Activated CD8-positive, alpha-beta T cell treated with anti-CD3 and anti-CD28 coated beads, Interleukin-2, amount 10 ng/mL, durations not matched to agents 7 days and 5 days (primary cell): ENCODE measurements around the gene PLBD1. TPM values are rescaled to one million over a fixed set of nuclear protein-coding genes. Genes with fewer than 3 reads are reported as not detected.

ENCODE experiments used
- ATAC-seq: fragments of 150-1000 bp; cut with Tn5 transposase; one replicate; pipeline ENCODE4 v1.10.0; 2021; ENCODE audit warnings: moderate library complexity
- CTCF ChIA-PET: fragments of 350-600 bp; sonication (Branson Sonifier 250); formaldehyde crosslinking; loops from one replicate; lab custom pipeline; 2021; ENCODE audit warnings: antibody characterized with exemption; lab: Charles Lee
- POLR2A ChIA-PET: fragments of 350-600 bp; sonication (Branson Sonifier 250); formaldehyde crosslinking; loops from one replicate; lab custom pipeline; 2021; ENCODE audit warnings: antibody characterized with exemption; lab: Charles Lee
- DNase-seq: peaks from one replicate; pipeline ENCODE4 v3.0.0-alpha.2; 2020
- H3K27ac Mint-ChIP-seq: one replicate; pipeline ENCODE4 v1.8.0; 2021; ENCODE audit warnings: mild to moderate bottlenecking, mixed read lengths
- H3K27me3 Mint-ChIP-seq: one replicate; pipeline ENCODE4 v1.8.0; 2021; ENCODE audit warnings: low read depth, mixed read lengths
- H3K36me3 Mint-ChIP-seq: one replicate; pipeline ENCODE4 v1.8.0; 2021; ENCODE audit warnings: low read depth, mixed read lengths
- H3K4me1 Mint-ChIP-seq: one replicate; pipeline ENCODE4 v1.8.0; 2021; ENCODE audit warnings: low read depth, mixed read lengths
- H3K4me3 Mint-ChIP-seq: one replicate; pipeline ENCODE4 v1.8.0; 2021; ENCODE audit warnings: mild to moderate bottlenecking, mixed read lengths
- H3K9me3 Mint-ChIP-seq: one replicate; pipeline ENCODE4 v1.8.0; 2022; ENCODE audit warnings: mixed read lengths; ENCODE audit not compliant: insufficient read depth
- total RNA-seq, 2 experiments: library from RNA; stranded (reverse); gene quantifications; one replicate each; pipeline ENCODE4 v1.2.3, GENCODE V29; 2021

Gene PLBD1
- total RNA-seq, result not detected

- peak within 1 kb of the TSS; percentile 8 for H3K4me3 Mint-ChIP-seq
- CTCF ChIA-PET, result no interaction called here
- peak; percentile 23 for DNase-seq
Measured at GRCh38 chr12:14567351-14568162, at the start of gene PLBD1. PLBD1 (minus strand) TSS chr12:14567883; CDS start chr12:14567696, 187 bp downstream.

GRCh38 chr12:14614704-14615121, 47.0 kb upstream of the PLBD1 start:
- CTCF ChIA-PET, result interaction anchor here (0.5 kb wide), 1 partner anchor 35 kb away, joined by 3 read pairs; no protein-coding TSS in a partner anchor
- Mint-ChIP-seq H3K36me3 (no peaks in the 10 kb centered on the region), H3K4me1 (no peaks in the 10 kb centered on the region), H3K27me3 (no peaks in the 10 kb centered on the region), H3K9me3 (peaks cover 13% of the 10 kb centered on the region), H3K4me3 (no peak overlapping the region), H3K27ac (no peak overlapping the region)
- DNase-seq (no peak), ATAC-seq (no peak)
- POLR2A ChIA-PET, result no interaction called here

More at GRCh38 chr12:14567351-14568162, at the start of gene PLBD1:
- Mint-ChIP-seq H3K27me3 (peaks cover 38% of the 10 kb centered on the region), H3K27ac (no peak within 1 kb of the TSS), H3K36me3 (no peaks in the 10 kb centered on the region), H3K9me3 (no peaks in the 10 kb centered on the region), H3K4me1 (peaks cover 2% of the 10 kb centered on the region)
- ATAC-seq, result peak; percentile 53
- POLR2A ChIA-PET, result no interaction called here

- Mint-ChIP-seq H3K36me3 (no peaks in the 10 kb centered on the region), H3K27me3 (no peaks in the 10 kb centered on the region), H3K27ac (no peak overlapping the region), H3K4me1 (no peaks in the 10 kb centered on the region), H3K9me3 (peaks cover 18% of the 10 kb centered on the region), H3K4me3 (no peak overlapping the region)
- ChIA-PET POLR2A (no interaction called here), CTCF (interaction anchor here (1.0 kb wide), 1 partner anchor 387 kb away, joined by 3 read pairs; no protein-coding TSS in a partner anchor)
- no peak for ATAC-seq
- no peak for DNase-seq
Measured at GRCh38 chr12:14613718-14614117, 46.0 kb upstream of the PLBD1 start.

- H3K27ac Mint-ChIP-seq, result no peak overlapping the region
- no peaks in the 10 kb centered on the region for H3K36me3 Mint-ChIP-seq
- ATAC-seq (no peak), DNase-seq (no peak)
- no peaks in the 10 kb centered on the region for H3K4me1 Mint-ChIP-seq
- no peak overlapping the region for H3K4me3 Mint-ChIP-seq
- H3K9me3 Mint-ChIP-seq, result peaks cover 25% of the 10 kb centered on the region
- ChIA-PET CTCF (interaction anchor here (1.0 to 1.2 kb wide), 3 partner anchors 375 to 427 kb away, joined by 3 to 4 read pairs (median 3); no protein-coding TSS in a partner anchor), POLR2A (no interaction called here)
- H3K27me3 Mint-ChIP-seq, result peaks cover 5% of the 10 kb centered on the region
Measured at GRCh38 chr12:14612898-14613445, 45.3 kb upstream of the PLBD1 start.

GRCh38 chr12:14612250-14612649, 44.6 kb upstream of the PLBD1 start:
- DNase-seq (no peak), ATAC-seq (no peak)
- POLR2A ChIA-PET, result interaction anchor here (0.6 kb wide), 1 partner anchor 1921 kb away, joined by 3 read pairs; no protein-coding TSS in a partner anchor
- Mint-ChIP-seq H3K4me3 (no peak overlapping the region), H3K4me1 (no peaks in the 10 kb centered on the region), H3K36me3 (no peaks in the 10 kb centered on the region), H3K27ac (no peak overlapping the region), H3K9me3 (peaks cover 27% of the 10 kb centered on the region), H3K27me3 (peaks cover 5% of the 10 kb centered on the region)
- CTCF ChIA-PET, result interaction anchor here (1.1 to 1.2 kb wide), 2 partner anchors 374 to 427 kb away, joined by 3 to 4 read pairs; no protein-coding TSS in a partner anchor

- ChIA-PET CTCF (interaction anchor here (0.9 to 1.4 kb wide), 3 partner anchors 16 to 426 kb away, joined by 3 to 4 read pairs (median 3); no protein-coding TSS in a partner anchor), POLR2A (interaction anchor here (0.6 kb wide), 1 partner anchor 1922 kb away, joined by 3 read pairs; no protein-coding TSS in a partner anchor)
- no peaks in the 10 kb centered on the region for H3K36me3 Mint-ChIP-seq
- H3K27ac Mint-ChIP-seq, result no peak overlapping the region
- DNase-seq (no peak), ATAC-seq (no peak)
- peaks cover 5% of the 10 kb centered on the region for H3K27me3 Mint-ChIP-seq
- H3K4me1 Mint-ChIP-seq, result no peaks in the 10 kb centered on the region
- H3K9me3 Mint-ChIP-seq, result peaks cover 31% of the 10 kb centered on the region
- H3K4me3 Mint-ChIP-seq, result no peak overlapping the region
Measured at GRCh38 chr12:14611640-14612203, 44.0 kb upstream of the PLBD1 start.

- H3K27ac Mint-ChIP-seq, result no peak overlapping the region
- DNase-seq (no peak), ATAC-seq (no peak)
- CTCF ChIA-PET, result no interaction called here
- H3K4me1 Mint-ChIP-seq, result no peaks in the 10 kb centered on the region
- H3K36me3 Mint-ChIP-seq, result no peaks in the 10 kb centered on the region
- POLR2A ChIA-PET, result no interaction called here
- H3K4me3 Mint-ChIP-seq, result no peak overlapping the region
- H3K9me3 Mint-ChIP-seq, result peaks cover 53% of the 10 kb centered on the region
- H3K27me3 Mint-ChIP-seq, result peaks cover 5% of the 10 kb centered on the region
Measured at GRCh38 chr12:14607568-14607967, 39.9 kb upstream of the PLBD1 start.

GRCh38 chr12:14605401-14605989, 37.8 kb upstream of the PLBD1 start:
- Mint-ChIP-seq H3K4me3 (no peak overlapping the region), H3K27me3 (peaks cover 5% of the 10 kb centered on the region), H3K27ac (no peak overlapping the region), H3K9me3 (peaks cover 42% of the 10 kb centered on the region), H3K36me3 (no peaks in the 10 kb centered on the region), H3K4me1 (no peaks in the 10 kb centered on the region)
- CTCF ChIA-PET, result no interaction called here
- DNase-seq (no peak), ATAC-seq (no peak)
- POLR2A ChIA-PET, result no interaction called here

GRCh38 chr12:14601692-14602478, 34.2 kb upstream of the PLBD1 start:
- peaks cover 32% of the 10 kb centered on the region for H3K9me3 Mint-ChIP-seq
- no peak overlapping the region for H3K27ac Mint-ChIP-seq

GRCh38 chr12:14597480-14597879, 29.8 kb upstream of the PLBD1 start:
- Mint-ChIP-seq H3K27me3 (peaks cover 3% of the 10 kb centered on the region), H3K36me3 (no peaks in the 10 kb centered on the region), H3K4me3 (no peak overlapping the region), H3K9me3 (peaks cover 8% of the 10 kb centered on the region), H3K27ac (no peak overlapping the region), H3K4me1 (no peaks in the 10 kb centered on the region)
- no peak for DNase-seq
- ChIA-PET POLR2A (no interaction called here), CTCF (no interaction called here)
- ATAC-seq, result no peak

More at GRCh38 chr12:14601692-14602478, 34.2 kb upstream of the PLBD1 start:
- CTCF ChIA-PET, result no interaction called here
- no peaks in the 10 kb centered on the region for H3K27me3 Mint-ChIP-seq
- DNase-seq, result no peak
- H3K36me3 Mint-ChIP-seq, result no peaks in the 10 kb centered on the region
- ATAC-seq, result no peak
- H3K4me3 Mint-ChIP-seq, result no peak overlapping the region
- H3K4me1 Mint-ChIP-seq, result no peaks in the 10 kb centered on the region
- POLR2A ChIA-PET, result no interaction called here

GRCh38 chr12:14591719-14592118, 24.0 kb upstream of the PLBD1 start:
- no peak for ATAC-seq
- H3K4me1 Mint-ChIP-seq, result no peaks in the 10 kb centered on the region
- POLR2A ChIA-PET, result interaction anchor here (0.6 kb wide), 1 partner anchor 1291 kb away, joined by 3 read pairs; no protein-coding TSS in a partner anchor
- no peaks in the 10 kb centered on the region for H3K9me3 Mint-ChIP-seq
- peaks cover 3% of the 10 kb centered on the region for H3K27me3 Mint-ChIP-seq
- no peak for DNase-seq
- no peaks in the 10 kb centered on the region for H3K36me3 Mint-ChIP-seq
- no peak overlapping the region for H3K4me3 Mint-ChIP-seq
- no peak overlapping the region for H3K27ac Mint-ChIP-seq
- CTCF ChIA-PET, result interaction anchor here (0.6 kb wide), 1 partner anchor 78 kb away, joined by 3 read pairs; no protein-coding TSS in a partner anchor
